Muscle layer of duodenum (tissue), 2 donors: Measurements from ENCODE around the gene EFCC1.
"Not testable (repeated sequence)": the region's sequence is repeated elsewhere in the genome, so short reads cannot be mapped to it uniquely, and the experiment has no call there.

ENCODE experiments used
- H3K27ac ChIP-seq: one replicate; pipeline ENCODE4 v1.7.0; 2013; ENCODE audit warnings: mild to moderate bottlenecking, low read length
- H3K27me3 ChIP-seq: one replicate; pipeline ENCODE4 v1.7.0; 2013; ENCODE audit warnings: low read depth, mild to moderate bottlenecking, control low read depth, low read length
- H3K36me3 ChIP-seq, 2 donors: one replicate each; pipeline ENCODE4 v1.7.0; 2013; ENCODE audit warnings: low read length in 2 of 2, control low read depth in 1 of 2, mild to moderate bottlenecking in 1 of 2; ENCODE audit not compliant: insufficient read depth in 2 of 2, control insufficient read depth in 1 of 2
- H3K4me1 ChIP-seq, 2 donors: one replicate each; pipeline ENCODE4 v1.7.0; 2013; ENCODE audit warnings: low read length in 2 of 2, mild to moderate bottlenecking in 2 of 2, control low read depth in 1 of 2, moderate library complexity in 1 of 2; ENCODE audit not compliant: insufficient read depth in 2 of 2, control insufficient read depth in 1 of 2
- H3K4me3 ChIP-seq, 2 donors: one replicate each; pipeline ENCODE4 v1.7.0; 2013; ENCODE audit warnings: low read length in 2 of 2, low read depth in 1 of 2, mild to moderate bottlenecking in 1 of 2
- H3K9me3 ChIP-seq, 2 donors: one replicate each; pipeline ENCODE4 v1.7.0; 2013; ENCODE audit warnings: low read length in 2 of 2, control low read depth in 1 of 2, mild to moderate bottlenecking in 1 of 2; ENCODE audit not compliant: control insufficient read depth in 1 of 2
- donor health status: healthy.

Gene EFCC1

GRCh38 chr3:129069313-129070085, 68.4 kb downstream of the EFCC1 start:
- not testable (repeated sequence) for H3K36me3 ChIP-seq, H3K27ac ChIP-seq, H3K4me1 ChIP-seq, H3K4me3 ChIP-seq, H3K9me3 ChIP-seq, H3K27me3 ChIP-seq

DNA sequence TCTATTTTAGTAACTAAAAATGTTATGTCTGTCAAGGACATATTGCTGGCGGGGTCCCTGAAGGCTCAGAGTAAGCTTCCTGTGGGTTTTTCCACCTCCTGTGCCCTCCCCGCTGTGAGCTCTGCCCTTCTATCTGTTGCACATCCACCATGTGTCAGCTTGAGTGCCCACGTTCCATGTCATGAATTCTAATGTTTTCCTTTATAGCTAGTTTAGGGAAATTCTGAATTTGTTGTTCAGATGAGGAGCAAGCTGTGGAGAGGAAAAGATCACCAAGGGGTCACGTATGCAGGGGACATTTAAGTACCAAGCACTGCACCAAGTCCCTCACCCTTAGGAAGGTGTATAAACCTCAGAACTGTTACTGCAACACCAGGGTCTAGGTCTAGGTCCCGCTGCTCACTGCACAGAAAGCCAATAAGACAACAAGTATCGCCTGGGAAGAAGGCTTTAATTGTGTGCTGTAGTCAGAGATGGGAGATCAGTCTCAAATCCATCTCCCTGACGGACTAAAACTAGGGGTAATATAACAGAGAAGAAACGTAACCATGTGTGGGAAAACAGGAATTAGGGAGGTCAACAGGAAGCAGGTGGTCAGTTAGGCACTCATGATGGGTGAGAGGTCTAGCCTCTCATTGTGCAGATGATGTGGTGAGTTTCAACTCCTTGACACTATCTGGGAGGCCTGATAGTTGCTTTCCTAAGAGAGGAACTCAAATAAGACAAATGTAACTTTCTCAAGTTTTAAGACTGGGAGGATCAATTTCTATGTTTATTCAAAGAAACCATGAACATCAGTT, 69.2 kb downstream of the EFCC1 start:
- no peak overlapping the region for H3K4me3 ChIP-seq
- H3K27ac ChIP-seq = no peak overlapping the region
- no peaks in the 10 kb centered on the region for H3K9me3 ChIP-seq
- H3K36me3 ChIP-seq = no peaks in the 10 kb centered on the region
- no peaks in the 10 kb centered on the region for H3K27me3 ChIP-seq
- peaks cover 0 to 7% of the 10 kb centered on the region in 2 donors for H3K4me1 ChIP-seq

- no peak overlapping the region for H3K27ac ChIP-seq
These were observed 76.1 kb downstream of the EFCC1 start for GRCh38 chr3:129077222-129077621.

GRCh38 chr3:129078510-129078909, 77.4 kb downstream of the EFCC1 start:
- Histone ChIP-seq H3K27me3 (no peaks in the 10 kb centered on the region), H3K4me1 (peaks cover 0 to 19% of the 10 kb centered on the region in 2 donors), H3K4me3 (no peak overlapping the region), H3K36me3 (no peaks in the 10 kb centered on the region), H3K27ac (no peak overlapping the region), H3K9me3 (no peaks in the 10 kb centered on the region)

More at GRCh38 chr3:129077222-129077621, 76.1 kb downstream of the EFCC1 start:
- no peaks in the 10 kb centered on the region for H3K36me3 ChIP-seq
- H3K27me3 ChIP-seq = no peaks in the 10 kb centered on the region
- H3K9me3 ChIP-seq = no peaks in the 10 kb centered on the region
- H3K4me3 ChIP-seq = no peak overlapping the region
- H3K4me1 ChIP-seq = peaks cover 0 to 19% of the 10 kb centered on the region in 2 donors

- H3K36me3 ChIP-seq = no peaks in the 10 kb centered on the region
- no peaks in the 10 kb centered on the region for H3K9me3 ChIP-seq
- no peaks in the 10 kb centered on the region for H3K27me3 ChIP-seq
- H3K4me3 ChIP-seq = no peak overlapping the region
- H3K27ac ChIP-seq = no peak overlapping the region
- peaks cover 0 to 19% of the 10 kb centered on the region in 2 donors for H3K4me1 ChIP-seq
These were observed 80.4 kb downstream of the EFCC1 start for GRCh38 chr3:129081503-129081902.

GRCh38 chr3:129082026-129082425, 80.9 kb downstream of the EFCC1 start:
- Histone ChIP-seq H3K4me3 (no peak overlapping the region), H3K27me3 (no peaks in the 10 kb centered on the region), H3K9me3 (no peaks in the 10 kb centered on the region), H3K27ac (no peak overlapping the region), H3K4me1 (peaks cover 0 to 22% of the 10 kb centered on the region in 2 donors), H3K36me3 (no peaks in the 10 kb centered on the region)

DNA sequence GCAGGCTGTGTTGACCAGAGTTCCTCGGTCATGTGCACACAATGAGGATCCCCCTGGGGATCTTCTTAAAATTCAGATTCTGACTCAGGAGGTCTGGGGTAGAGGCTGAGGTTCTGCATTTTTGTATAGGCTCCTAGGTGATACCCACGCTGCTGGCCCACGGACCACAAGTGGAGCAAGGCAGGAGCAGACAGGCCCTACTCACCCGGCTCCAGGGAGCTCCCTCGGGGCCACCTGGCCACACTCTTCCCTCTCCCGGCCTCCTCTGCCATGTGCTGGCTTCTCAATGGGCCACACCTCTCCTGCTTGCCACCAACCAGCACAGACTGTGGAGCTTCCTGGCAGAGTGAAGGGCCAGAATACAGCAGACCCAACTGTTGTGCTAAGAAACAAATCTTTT, 83.4 kb downstream of the EFCC1 start:
- Histone ChIP-seq H3K27ac (no peak overlapping the region), H3K4me1 (peaks cover 0 to 9% of the 10 kb centered on the region in 2 donors), H3K36me3 (no peaks in the 10 kb centered on the region), H3K4me3 (no peak overlapping the region), H3K27me3 (no peaks in the 10 kb centered on the region), H3K9me3 (no peaks in the 10 kb centered on the region)

DNA sequence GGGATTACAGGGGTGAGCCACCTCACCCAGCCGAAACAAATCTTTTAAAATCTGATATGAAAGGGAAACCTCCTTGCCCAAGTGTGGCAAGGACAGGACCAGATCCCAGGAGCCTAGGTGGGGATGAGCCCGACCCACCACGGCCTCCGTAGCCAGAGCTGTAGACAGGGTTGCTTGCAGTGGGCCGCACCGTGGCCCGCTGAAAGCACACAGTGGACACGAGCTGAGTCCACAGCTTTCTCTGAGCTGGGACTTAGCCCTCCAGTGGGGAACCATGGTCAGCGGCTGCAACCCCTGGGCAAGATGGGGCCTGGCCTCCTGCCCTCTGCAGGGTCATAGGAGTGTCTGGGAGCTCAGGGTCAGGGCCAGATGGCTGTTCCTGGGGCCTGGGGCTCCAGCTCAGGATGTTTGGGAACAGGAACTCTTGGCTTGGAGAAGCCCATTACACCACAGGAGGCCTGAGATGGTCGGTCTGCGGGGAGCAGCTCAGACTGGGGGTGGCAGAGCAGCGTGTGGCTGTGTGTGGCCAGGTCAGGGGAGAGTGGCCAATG, 84.1 kb downstream of the EFCC1 start:
- no peaks in the 10 kb centered on the region for H3K36me3 ChIP-seq
- H3K27ac ChIP-seq = no peak overlapping the region
- peaks cover 0 to 9% of the 10 kb centered on the region in 2 donors for H3K4me1 ChIP-seq
- no peaks in the 10 kb centered on the region for H3K9me3 ChIP-seq
- H3K4me3 ChIP-seq = no peak overlapping the region
- H3K27me3 ChIP-seq = no peaks in the 10 kb centered on the region

- H3K4me3 ChIP-seq = no peak overlapping the region
- no peaks in the 10 kb centered on the region for H3K9me3 ChIP-seq
- peaks cover 0 to 9% of the 10 kb centered on the region in 2 donors for H3K4me1 ChIP-seq
- H3K27ac ChIP-seq = no peak overlapping the region
- H3K36me3 ChIP-seq = no peaks in the 10 kb centered on the region
- no peaks in the 10 kb centered on the region for H3K27me3 ChIP-seq
These were observed 84.7 kb downstream of the EFCC1 start for GRCh38 chr3:129085818-129086217.

- H3K36me3 ChIP-seq = peaks cover 0 to 6% of the 10 kb centered on the region in 2 donors
- H3K27ac ChIP-seq = peak overlapping the region; percentile 18
- peaks cover 0 to 9% of the 10 kb centered on the region in 2 donors for H3K4me1 ChIP-seq
- no peaks in the 10 kb centered on the region for H3K27me3 ChIP-seq
- peak overlapping the region in 1 of 2 donors; percentile 28 for H3K4me3 ChIP-seq
- no peaks in the 10 kb centered on the region for H3K9me3 ChIP-seq
These were observed 86.1 kb downstream of the EFCC1 start for GRCh38 chr3:129087138-129087702.

- not testable (repeated sequence) for H3K27ac ChIP-seq, H3K36me3 ChIP-seq, H3K4me1 ChIP-seq, H3K4me3 ChIP-seq, H3K27me3 ChIP-seq, H3K9me3 ChIP-seq
These were observed 86.8 kb downstream of the EFCC1 start for GRCh38 chr3:129087904-129088303.
